PC-3 (cell line): ENCODE results near the gene DYSF. TPM values are rescaled to one million over a fixed set of nuclear protein-coding genes. Genes with fewer than 3 reads are reported as not detected.

Source experiments
- ATAC-seq: fragments of 200-7000 bp; cut with Tn5 transposase; 2 replicates; pipeline ENCODE4 v1.9.1; 2020; ENCODE audit warnings: mild to moderate bottlenecking, moderate library complexity
- BruUV-seq: library from RNA; stranded (reverse); fragments of 400-500 nt; replicated peaks from 2 replicates; lab custom pipeline; 2021; lab: Mats Ljungman, UMichigan
- CTCF ChIA-PET: fragments of 300-600 bp; sonication (Branson Sonifier 250); formaldehyde crosslinking; loops from one replicate; lab custom pipeline; 2022; ENCODE audit warnings: antibody characterized with exemption; lab: Charles Lee
- POLR2A ChIA-PET: fragments of 300-600 bp; sonication (Branson Sonifier 250); formaldehyde crosslinking; loops from one replicate; lab custom pipeline; 2022; ENCODE audit warnings: antibody characterized with exemption; ENCODE audit not compliant: unreplicated experiment; lab: Charles Lee
- DNase-seq: peaks from one replicate; pipeline ENCODE4 v3.0.0-alpha.2; 2015
- H2AFZ ChIP-seq: fragments of 300-600 bp; sonication (generic); 2 replicates; pipeline ENCODE4 v1.6.0; 2016; ENCODE audit warnings: antibody characterized with exemption, low read length
- H3F3A ChIP-seq: fragments of 300-600 bp; sonication (generic); one replicate; pipeline ENCODE4 v1.6.0; 2017; ENCODE audit warnings: antibody characterized with exemption, low read length, control low read depth, mild to moderate bottlenecking; ENCODE audit not compliant: unreplicated experiment
- H3K27ac ChIP-seq: fragments of 300-600 bp; sonication (generic); 2 replicates; pipeline ENCODE4 v1.5.1; 2016; ENCODE audit warnings: mild to moderate bottlenecking, low read length
- H3K27me3 ChIP-seq: fragments of 300-600 bp; sonication (generic); 2 replicates; pipeline ENCODE4 v1.6.1; 2016; ENCODE audit warnings: low read length, mixed read lengths
- H3K36me3 ChIP-seq: fragments of 300-600 bp; sonication (generic); 2 replicates; pipeline ENCODE4 v1.6.1; 2016; ENCODE audit warnings: low read depth, mixed run types, low read length, mixed read lengths
- H3K4me1 ChIP-seq: fragments of 300-600 bp; sonication (generic); 2 replicates; pipeline ENCODE4 v1.5.1; 2016; ENCODE audit warnings: low read length; ENCODE audit not compliant: insufficient read depth
- H3K4me2 ChIP-seq: fragments of 300-600 bp; sonication (generic); 2 replicates; pipeline ENCODE4 v1.6.0; 2016; ENCODE audit warnings: low read length
- H3K4me3 ChIP-seq: fragments of 300-600 bp; sonication (generic); 2 replicates; pipeline ENCODE4 v1.5.1; 2016; ENCODE audit warnings: mild to moderate bottlenecking, low read length, mixed read lengths
- H3K79me2 ChIP-seq: fragments of 300-600 bp; sonication (generic); 2 replicates; pipeline ENCODE4 v1.6.1; 2017; ENCODE audit warnings: low read length, mixed read lengths
- H3K9ac ChIP-seq: fragments of 300-600 bp; sonication (generic); 2 replicates; pipeline ENCODE4 v1.6.0; 2016; ENCODE audit warnings: mild to moderate bottlenecking, low read length
- H3K9me2 ChIP-seq: fragments of 300-600 bp; sonication (generic); replicated peaks from 2 replicates; pipeline ENCODE4 v1.6.1; 2016; ENCODE audit warnings: mixed run types, low read length, mixed read lengths
- H3K9me3 ChIP-seq: fragments of 300-600 bp; sonication (generic); 2 replicates; pipeline ENCODE4 v1.6.1; 2016; ENCODE audit warnings: low read length, mixed read lengths
- H4K20me1 ChIP-seq: fragments of 300-600 bp; sonication (generic); 2 replicates; pipeline ENCODE4 v1.6.1; 2016; ENCODE audit warnings: low read length, mixed read lengths
- CTCF ChIP-seq: fragments of 300-600 bp; sonication (generic); conservative IDR thresholded peaks from 2 replicates; pipeline ENCODE4 v1.5.1; 2017; ENCODE audit warnings: antibody characterized with exemption, low read depth, mild to moderate bottlenecking, low read length
- EZH2 ChIP-seq: fragments of 300-600 bp; sonication (generic); IDR thresholded peaks from one replicate; pipeline ENCODE4 v1.6.1; 2017; ENCODE audit warnings: antibody characterized with exemption, mild to moderate bottlenecking, low read length; ENCODE audit not compliant: unreplicated experiment
- EZH2phosphoT487 ChIP-seq: fragments of 300-600 bp; sonication (generic); IDR thresholded peaks from 2 replicates; pipeline ENCODE4 v1.6.1; 2018; ENCODE audit warnings: mild to moderate bottlenecking, antibody characterized with exemption, low read length, borderline replicate concordance
- intact Hi-C: fragments of 100-400 bp; cut with micrococcal nuclease; formaldehyde crosslinking; loops from 2 replicates; pipeline ENCODE4 v1.9.0; 2023
- total RNA-seq: library from RNA; depleted of rRNA; stranded (reverse); fragments of >200 nt; gene quantifications from 2 replicates; pipeline ENCODE4 v1.2.3, GENCODE V29; 2014

Gene DYSF
- total RNA-seq, 1 experiment from 2014 or later, result 13.0 TPM

- POLR2A ChIA-PET, result no interaction called here
These were observed 106.7 kb downstream of the DYSF start for GRCh38 chr2:71559828-71560637.

GRCh38 chr2:71560638-71561011 is 107.3 kb downstream of the DYSF start:
- ChIA-PET POLR2A (no interaction called here), CTCF (no interaction called here)
- no peak overlapping the region for H3K4me3 ChIP-seq
- no peaks in the 10 kb centered on the region for H3K9me3 ChIP-seq
- no peaks in the 10 kb centered on the region for H3K27me3 ChIP-seq
- no peak overlapping the region for H2AFZ ChIP-seq
- H3K9ac ChIP-seq, result no peak overlapping the region
- DNase-seq (no peak), ATAC-seq (no peak)
- intact Hi-C loops, result no loop called here
- H3K27ac ChIP-seq, result no peak overlapping the region
- no peaks in the 10 kb centered on the region for H3K9me2 ChIP-seq
- H3K36me3 ChIP-seq, result no peaks in the 10 kb centered on the region
- BruUV-seq, result no TSS peak
- no peaks in the 10 kb centered on the region for H4K20me1 ChIP-seq
- no peak for TF ChIP-seq CTCF
- no peak for TF ChIP-seq EZH2phosphoT487
- no peak for TF ChIP-seq EZH2
- H3K4me2 ChIP-seq, result no peak overlapping the region
- peaks cover 3% of the 10 kb centered on the region; the same call in 1 of the 2 replicates for H3K4me1 ChIP-seq
- H3F3A ChIP-seq, result no peaks in the 10 kb centered on the region
- no peaks in the 10 kb centered on the region for H3K79me2 ChIP-seq

More at GRCh38 chr2:71559828-71560637, 106.7 kb downstream of the DYSF start:
- H3K36me3 ChIP-seq, result no peaks in the 10 kb centered on the region
- H3K9me3 ChIP-seq, result no peaks in the 10 kb centered on the region
- H3K27me3 ChIP-seq, result no peaks in the 10 kb centered on the region
- intact Hi-C loops, result no loop called here
- no peak overlapping the region for H3K4me2 ChIP-seq
- CTCF ChIA-PET, result no interaction called here
- H4K20me1 ChIP-seq, result no peaks in the 10 kb centered on the region
- H3K9ac ChIP-seq, result no peak overlapping the region
- BruUV-seq, result no TSS peak
- no peak overlapping the region for H3K27ac ChIP-seq
- H3F3A ChIP-seq, result no peaks in the 10 kb centered on the region
- no peaks in the 10 kb centered on the region for H3K9me2 ChIP-seq
- no peaks in the 10 kb centered on the region for H3K79me2 ChIP-seq
- peaks cover 3% of the 10 kb centered on the region; the same call in 1 of the 2 replicates for H3K4me1 ChIP-seq
- no peak overlapping the region for H2AFZ ChIP-seq
- TF ChIP-seq EZH2phosphoT487 (no peak), CTCF (no peak), EZH2 (no peak)
- H3K4me3 ChIP-seq, result no peak overlapping the region
- no peak for DNase-seq
- ATAC-seq, result no peak
